EH (cell line): Measurements from ENCODE around the gene XRCC3.

Source experiments
- DNase-seq: peaks from one replicate; pipeline ENCODE4 v3.0.0-alpha.2; 2015; ENCODE audit warnings: low read depth

The XRCC3 gene

GRCh38 chr14:103715052-103716000 is at the start of gene XRCC3, which contains the start of gene ZFYVE21:
TSS of gene XRCC3 (minus strand) at chr14:103715451. CDS start at chr14:103711087, 4,364 bp downstream.
TSS of gene ZFYVE21 (plus strand) at chr14:103715810. CDS start at chr14:103715842, 32 bp downstream.
- peak; percentile 99 for DNase-seq

GRCh38 chr14:103763730-103764488 is 48.7 kb upstream of the XRCC3 start:
- no peak for DNase-seq

GRCh38 chr14:103762541-103762940 is 47.3 kb upstream of the XRCC3 start:
- DNase-seq = no peak

GRCh38 chr14:103762036-103762435 is 46.8 kb upstream of the XRCC3 start:
- peak; percentile 48 for DNase-seq

GRCh38 chr14:103758059-103758776 is 43.0 kb upstream of the XRCC3 start:
- no peak for DNase-seq

- no peak for DNase-seq
These were observed 39.8 kb upstream of the XRCC3 start for GRCh38 chr14:103755060-103755459.

GRCh38 chr14:103753774-103754173 is 38.5 kb upstream of the XRCC3 start:
- DNase-seq = no peak

GRCh38 chr14:103749860-103750259 is 34.6 kb upstream of the XRCC3 start:
- no peak for DNase-seq

GRCh38 chr14:103749452-103749851 is 34.2 kb upstream of the XRCC3 start:
- DNase-seq = peak; percentile 30

GRCh38 chr14:103748534-103748857 is 33.2 kb upstream of the XRCC3 start:
- DNase-seq = no peak

GRCh38 chr14:103746701-103747100 is 31.4 kb upstream of the XRCC3 start:
- DNase-seq = peak; percentile 47

GRCh38 chr14:103745424-103745823 is 30.2 kb upstream of the XRCC3 start:
- no peak for DNase-seq

GRCh38 chr14:103744621-103745395 is 29.6 kb upstream of the XRCC3 start:
- no peak for DNase-seq

GRCh38 chr14:103743691-103744090 is 28.4 kb upstream of the XRCC3 start:
- DNase-seq = no peak

- DNase-seq = no peak
These were observed 27.4 kb upstream of the XRCC3 start for GRCh38 chr14:103742499-103743255.

GRCh38 chr14:103741876-103742275 is 26.6 kb upstream of the XRCC3 start:
- no peak for DNase-seq

- peak; percentile 80 for DNase-seq
These were observed 25.9 kb upstream of the XRCC3 start for GRCh38 chr14:103740991-103741689.

GRCh38 chr14:103739793-103740501 is 24.7 kb upstream of the XRCC3 start:
- no peak for DNase-seq

- no peak for DNase-seq
These were observed 24.2 kb upstream of the XRCC3 start for GRCh38 chr14:103739466-103739792.
